GM23338 (cell line): Measurements from ENCODE around the gene GART. TPM values are rescaled to one million over a fixed set of nuclear protein-coding genes. Genes with fewer than 3 reads are reported as not detected.

Experiments
- ATAC-seq: fragments of 200-7000 bp; cut with Tn5 transposase; 3 replicates; pipeline ENCODE4 v1.9.1; 2020
- DNase-seq: peaks from one replicate; pipeline ENCODE4 v3.0.0-alpha.2; 2015; ENCODE audit warnings: low spot score
- H2AFZ ChIP-seq: fragments of 200-600 bp; sonication (generic); 2 replicates; pipeline ENCODE4 v1.8.0; 2016; ENCODE audit warnings: antibody characterized with exemption, mild to moderate bottlenecking, moderate library complexity
- H3F3A ChIP-seq: fragments of 200-600 bp; sonication (generic); replicated peaks from 2 replicates; pipeline ENCODE4 v1.8.0; 2017; ENCODE audit warnings: antibody characterized with exemption, mixed run types, low read depth
- H3K27ac ChIP-seq: fragments of 200-600 bp; sonication (generic); 2 replicates; pipeline ENCODE4 v1.6.1; 2016; ENCODE audit warnings: low read depth
- H3K27me3 ChIP-seq: fragments of 200-600 bp; sonication (generic); 2 replicates; pipeline ENCODE4 v1.8.0; 2016; ENCODE audit warnings: mild to moderate bottlenecking, mixed run types, moderate library complexity; ENCODE audit not compliant: insufficient read depth
- H3K36me3 ChIP-seq: fragments of 200-600 bp; sonication (generic); 2 replicates; pipeline ENCODE4 v1.8.0; 2016; ENCODE audit warnings: mild to moderate bottlenecking; ENCODE audit not compliant: insufficient read depth
- H3K4me1 ChIP-seq: fragments of 200-600 bp; sonication (generic); 2 replicates; pipeline ENCODE4 v1.8.0; 2016; ENCODE audit warnings: mild to moderate bottlenecking, moderate library complexity; ENCODE audit not compliant: insufficient read depth
- H3K4me2 ChIP-seq: fragments of 200-600 bp; sonication (generic); 2 replicates; pipeline ENCODE4 v1.7.1; 2017; ENCODE audit warnings: mixed run types
- H3K4me3 ChIP-seq: fragments of 200-600 bp; sonication (generic); 2 replicates; pipeline ENCODE4 v1.6.1; 2016; ENCODE audit warnings: mixed run types
- H3K79me2 ChIP-seq: fragments of 200-600 bp; sonication (generic); replicated peaks from 2 replicates; pipeline ENCODE4 v1.8.0; 2017; ENCODE audit warnings: mild to moderate bottlenecking; ENCODE audit not compliant: insufficient read depth
- H3K9me2 ChIP-seq: fragments of 200-600 bp; sonication (generic); 2 replicates; pipeline ENCODE4 v1.8.0; 2017; ENCODE audit not compliant: insufficient read depth
- H4K20me1 ChIP-seq: fragments of 200-600 bp; sonication (generic); replicated peaks from 2 replicates; pipeline ENCODE4 v1.8.0; 2017; ENCODE audit warnings: mild to moderate bottlenecking; ENCODE audit not compliant: insufficient read depth
- H3K27ac Mint-ChIP-seq: 2 replicates; pipeline ENCODE4 v1.8.0; 2020; ENCODE audit warnings: inconsistent platforms, mild to moderate bottlenecking, moderate library complexity, mixed read lengths
- H3K27me3 Mint-ChIP-seq: 3 replicates; pipeline ENCODE4 v1.8.0; 2022; ENCODE audit warnings: low read depth, mild to moderate bottlenecking, moderate library complexity, mixed read lengths, inconsistent platforms; ENCODE audit not compliant: insufficient read depth, poor library complexity
- H3K36me3 Mint-ChIP-seq: 3 replicates; pipeline ENCODE4 v1.8.0; 2021; ENCODE audit warnings: low read depth, mild to moderate bottlenecking, inconsistent platforms, moderate library complexity, mixed read lengths
- H3K4me1 Mint-ChIP-seq: 3 replicates; pipeline ENCODE4 v1.8.0; 2020; ENCODE audit warnings: mild to moderate bottlenecking, inconsistent platforms, mixed read lengths
- H3K4me3 Mint-ChIP-seq: 3 replicates; pipeline ENCODE4 v1.8.0; 2021; ENCODE audit warnings: moderate library complexity, mild to moderate bottlenecking, inconsistent platforms, mixed read lengths
- H3K9me3 Mint-ChIP-seq: 3 replicates; pipeline ENCODE4 v1.8.0; 2020; ENCODE audit warnings: moderate library complexity, mild to moderate bottlenecking, inconsistent platforms, mixed read lengths
- CREB1 ChIP-seq: fragments of 250-450 bp; sonication (Bioruptor Pico); IDR thresholded peaks from 2 replicates; pipeline ENCODE4 v1.5.0; 2020; ENCODE audit warnings: low read depth, mild to moderate bottlenecking, moderate library complexity
- CTCF ChIP-seq, 2 experiments: fragments of 200-600 bp in 1 of 2; sonication (generic) in 1 of 2; conservative IDR thresholded peaks; 2 replicates each; pipeline versions ENCODE4 v1.5.1 to v1.6.1; 2016 to 2017; ENCODE audit warnings: antibody characterized with exemption in 2 of 2, low read depth in 2 of 2, mild to moderate bottlenecking in 2 of 2, moderate library complexity in 1 of 2
- ETS1 ChIP-seq: IDR thresholded peaks from 2 replicates; pipeline ENCODE4 v1.6.1; 2016; ENCODE audit warnings: antibody characterized with exemption
- EZH2 ChIP-seq: fragments of 200-600 bp; sonication (generic); IDR thresholded peaks from one replicate; pipeline ENCODE4 v1.8.0; 2017; ENCODE audit warnings: antibody characterized with exemption, mild to moderate bottlenecking, low read depth; ENCODE audit not compliant: unreplicated experiment
- EZH2phosphoT487 ChIP-seq: fragments of 200-600 bp; sonication (generic); IDR thresholded peaks from one replicate; pipeline ENCODE4 v1.8.1; 2018; ENCODE audit warnings: antibody characterized with exemption; ENCODE audit not compliant: unreplicated experiment
- JUNB ChIP-seq: IDR thresholded peaks from one replicate; pipeline ENCODE4 v1.6.1; 2016; ENCODE audit warnings: antibody characterized with exemption; ENCODE audit not compliant: unreplicated experiment
- POLR2AphosphoS5 ChIP-seq: IDR thresholded peaks from 2 replicates; pipeline ENCODE4 v1.6.1; 2016; ENCODE audit warnings: antibody characterized with exemption, low read depth
- STAT1 ChIP-seq: IDR thresholded peaks from one replicate; pipeline ENCODE4 v1.6.1; 2016; ENCODE audit warnings: antibody characterized with exemption; ENCODE audit not compliant: unreplicated experiment
- ZNF114 ChIP-seq: fragments of 250-450 bp; sonication (Bioruptor Pico); IDR thresholded peaks from 2 replicates; pipeline ENCODE4 v1.5.0; 2020; ENCODE audit warnings: mild to moderate bottlenecking, moderate library complexity
- ZNF462 ChIP-seq: fragments of 250-450 bp; sonication (Bioruptor Pico); IDR thresholded peaks from 2 replicates; pipeline ENCODE4 v1.5.0; 2020; ENCODE audit warnings: mild to moderate bottlenecking, moderate library complexity
- polyA plus RNA-seq: library from polyadenylated mRNA; unstranded; fragments of >200 nt; fragmentation: Nextera tagmentation; extraction: Ambion mirVana; gene quantifications from 2 replicates; pipeline ENCODE4 v1.2.1, GENCODE V29; 2016
- total RNA-seq: library from RNA; depleted of rRNA; stranded (reverse); fragments of >200 nt; shearing (Covaris generic); gene quantifications from 2 replicates; pipeline ENCODE4 v1.2.3, GENCODE V29; 2014

The GART gene
- total and polyA plus RNA-seq, 2 experiments from 2014 or later: 87.6 to 224 TPM

- TF ChIP-seq ZNF462 (CRISPR knock-in tag) (no peak), ETS1 (no peak), STAT1 (no peak)
Observed at GRCh38 chr21:33522953-33523349, 19.0 kb downstream of the GART start (continued).

GRCh38 chr21:33522297-33522952, 19.5 kb downstream of the GART start:
- Mint-ChIP-seq H3K27ac (peak overlapping the region; percentile 72; the same call in 1 of the 2 replicates), H3K4me3 (no peak overlapping the region; the same call in 2 of the 3 replicates), H3K9me3 (no peaks in the 10 kb centered on the region), H3K27me3 (peaks cover 2% of the 10 kb centered on the region), H3K4me1 (peaks cover 3% of the 10 kb centered on the region; the same call in 1 of the 3 replicates), H3K36me3 (peaks cover 78% of the 10 kb centered on the region)
- TF ChIP-seq JUNB (no peak), CTCF (conservative IDR thresholded peaks at IDR 0.05; ENCODE audit: low read depth in 2 of 2) (no peak), ZNF114 (CRISPR knock-in tag) (no peak), CREB1 (CRISPR knock-in tag) (no peak), EZH2phosphoT487 (no peak), EZH2 (no peak), POLR2AphosphoS5 (no peak)
- H3K4me3 ChIP-seq: no peak overlapping the region
- peaks cover 12% of the 10 kb centered on the region for H3F3A ChIP-seq
- peaks cover 56% of the 10 kb centered on the region for H3K36me3 ChIP-seq
- ATAC-seq (no peak), DNase-seq (no peak)
- H3K27ac ChIP-seq: peak overlapping the region; percentile 8; the same call in 1 of the 2 replicates
- H3K79me2 ChIP-seq: no peaks in the 10 kb centered on the region
- no peak overlapping the region for H3K4me2 ChIP-seq
- H2AFZ ChIP-seq: no peak overlapping the region
- no peaks in the 10 kb centered on the region for H3K27me3 ChIP-seq
- H3K9me2 ChIP-seq: no peaks in the 10 kb centered on the region
- H3K4me1 ChIP-seq: no peaks in the 10 kb centered on the region
- H4K20me1 ChIP-seq: no peaks in the 10 kb centered on the region; the same call in 1 of the 2 replicates
